HG03039 (cell line): Measurements from ENCODE around the gene CCHCR1.
"Not testable (repeated sequence)": the region's sequence is repeated elsewhere in the genome, so short reads cannot be mapped to it uniquely, and the experiment has no call there.

Experiments
- ATAC-seq: cut with Tn5 transposase; IDR thresholded peaks from one replicate; pipeline ENCODE4 v1.9.1; 2021; ENCODE audit warnings: mild to moderate bottlenecking, moderate library complexity; ENCODE audit not compliant: unreplicated experiment

The CCHCR1 gene

DNA sequence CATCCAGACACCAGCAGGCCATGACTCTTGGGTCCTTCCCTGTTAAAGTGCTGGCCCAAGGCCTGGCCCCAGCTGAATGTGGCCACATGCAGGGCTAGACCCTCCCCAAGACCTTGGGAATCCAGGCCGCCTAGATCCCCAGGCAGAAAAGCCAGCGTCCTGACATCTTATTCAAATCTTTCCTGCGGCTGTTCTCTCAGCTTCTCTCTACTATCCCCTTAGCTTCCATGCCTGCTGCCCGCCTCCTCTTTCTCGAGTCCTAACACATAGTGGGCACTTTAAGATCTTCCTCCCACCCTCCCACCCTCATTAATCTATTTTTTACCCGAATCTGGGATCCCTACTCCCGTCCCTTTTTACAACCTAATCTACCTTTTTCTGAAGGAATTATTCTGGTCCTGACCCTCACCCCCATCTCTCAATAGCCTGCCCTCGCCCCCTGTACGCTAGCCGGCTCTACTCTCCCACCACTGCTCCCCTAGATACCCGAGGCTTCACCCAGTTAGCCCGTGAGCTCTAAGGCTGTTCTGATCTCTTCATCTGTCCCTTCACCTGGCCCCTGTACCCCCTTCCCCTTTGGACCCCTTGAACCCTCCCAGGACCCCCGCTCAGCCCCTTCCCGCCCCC lies at the start of gene CCHCR1:
CCHCR1 (minus strand) TSS at position 290 of the 627 bp plus-strand sequence; CDS start at position 88, 202 bp downstream.
- ATAC-seq = no peak

DNA sequence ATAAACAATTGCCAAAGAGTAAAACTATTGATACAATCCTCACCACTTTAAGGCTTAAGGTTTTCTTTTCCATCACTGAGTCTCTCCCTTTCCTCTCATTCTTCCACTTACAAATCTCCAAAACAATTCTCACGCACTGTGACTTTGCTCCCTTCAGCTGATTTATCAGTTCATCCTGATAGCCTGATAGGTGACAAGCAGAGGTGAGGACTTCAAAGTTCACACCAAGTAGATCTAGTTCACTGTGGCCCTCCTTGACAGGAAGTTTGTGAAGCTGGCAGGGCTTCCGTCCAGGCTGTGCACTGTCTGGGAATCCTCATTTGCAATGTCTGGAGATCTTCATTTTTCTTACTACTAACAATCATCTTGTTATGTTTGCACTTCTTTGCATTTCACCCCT lies 48.0 kb upstream of the CCHCR1 start:
- no peak for ATAC-seq

DNA sequence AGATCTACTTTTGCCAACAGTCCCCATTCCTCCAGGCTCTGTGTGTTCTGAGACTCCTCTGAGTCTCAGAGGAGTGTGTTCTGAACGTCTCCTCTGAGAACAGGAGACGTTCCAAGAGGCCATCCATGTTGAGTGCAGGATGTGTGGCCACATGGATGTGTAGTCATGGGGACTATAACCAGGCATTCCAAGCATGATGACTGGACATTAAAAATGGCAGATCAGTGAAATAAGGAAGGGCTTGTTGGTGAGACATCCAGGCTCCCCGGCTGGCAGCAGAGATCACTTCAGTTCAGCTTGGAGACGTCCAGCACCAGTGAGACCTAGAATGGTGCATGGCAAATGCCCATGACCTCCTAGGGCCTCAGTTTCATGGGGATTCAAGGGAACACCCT lies 47.1 kb upstream of the CCHCR1 start:
- ATAC-seq = no peak

- ATAC-seq = peak; percentile 42
Measured at GRCh38 chr6:31203345-31203979, 45.9 kb upstream of the CCHCR1 start.

DNA sequence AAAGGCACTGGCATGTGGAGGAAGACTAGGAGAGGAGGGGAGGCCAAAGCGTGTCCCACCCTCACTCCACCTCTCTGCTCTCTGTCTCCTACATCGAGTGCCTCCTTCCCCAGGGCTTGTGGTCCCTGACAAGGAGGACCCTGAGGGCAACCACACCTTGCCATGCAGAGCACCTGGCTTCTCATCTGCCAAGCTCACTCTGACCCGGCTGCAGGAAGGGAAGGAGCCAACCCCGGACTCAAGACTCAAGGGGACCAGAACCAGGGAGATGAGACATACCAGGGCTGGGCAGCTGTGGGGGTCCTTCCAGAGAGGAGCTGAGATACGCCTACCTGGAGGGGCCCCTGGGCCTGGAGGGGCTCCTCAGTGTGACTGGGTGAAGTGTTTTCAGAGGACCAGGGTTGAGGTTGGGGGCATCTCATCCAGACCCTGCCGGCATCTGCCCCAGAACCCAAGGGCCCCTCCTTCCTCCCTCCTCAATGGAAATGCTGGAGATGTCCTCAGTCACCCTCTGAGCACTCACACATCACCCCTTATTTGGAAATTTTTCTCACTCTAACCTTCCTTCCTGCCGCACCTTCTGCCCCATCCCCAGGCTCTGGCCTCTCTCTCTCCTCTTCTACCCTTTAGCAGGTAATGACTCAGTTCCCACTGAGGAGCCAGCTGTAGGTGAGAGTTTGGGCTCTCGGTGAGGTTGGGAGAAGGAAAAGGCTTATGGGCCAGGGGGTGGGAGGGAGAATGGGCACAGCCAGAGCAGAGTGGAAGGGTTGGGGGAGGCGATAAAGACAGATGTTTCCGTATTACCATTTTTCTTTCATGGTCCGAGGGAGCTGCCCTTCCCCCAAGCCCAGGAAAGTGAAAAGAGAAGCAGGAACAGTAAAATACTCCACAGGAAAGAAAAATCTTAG lies 44.9 kb upstream of the CCHCR1 start:
- no peak for ATAC-seq

DNA sequence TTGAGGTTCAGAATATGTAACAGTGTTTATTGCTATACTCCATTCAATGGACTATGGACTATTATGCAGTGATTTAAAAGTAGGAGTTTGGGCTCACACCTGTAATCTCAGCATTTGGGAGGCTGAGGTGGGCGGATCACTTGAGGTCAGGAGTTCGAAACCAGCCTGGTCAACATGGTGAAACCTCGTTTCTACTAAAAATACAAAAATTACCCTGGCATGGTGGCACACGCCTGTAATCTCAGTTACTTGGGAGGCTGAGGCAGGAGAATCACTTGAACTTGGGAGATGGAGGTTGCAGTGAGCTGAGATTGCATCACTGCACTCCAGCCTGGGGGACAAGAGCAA lies 41.5 kb upstream of the CCHCR1 start:
- ATAC-seq = not testable (repeated sequence)

- ATAC-seq = peak; percentile 59
Measured at GRCh38 chr6:31197559-31198305, 40.1 kb upstream of the CCHCR1 start.

GRCh38 chr6:31196251-31197022 lies 38.8 kb upstream of the CCHCR1 start:
- ATAC-seq = not testable (repeated sequence)

- ATAC-seq = not testable (repeated sequence)
Measured at GRCh38 chr6:31195308-31195979, 37.8 kb upstream of the CCHCR1 start.

- ATAC-seq = no peak
Measured at GRCh38 chr6:31194061-31194834, 36.6 kb upstream of the CCHCR1 start.

DNA sequence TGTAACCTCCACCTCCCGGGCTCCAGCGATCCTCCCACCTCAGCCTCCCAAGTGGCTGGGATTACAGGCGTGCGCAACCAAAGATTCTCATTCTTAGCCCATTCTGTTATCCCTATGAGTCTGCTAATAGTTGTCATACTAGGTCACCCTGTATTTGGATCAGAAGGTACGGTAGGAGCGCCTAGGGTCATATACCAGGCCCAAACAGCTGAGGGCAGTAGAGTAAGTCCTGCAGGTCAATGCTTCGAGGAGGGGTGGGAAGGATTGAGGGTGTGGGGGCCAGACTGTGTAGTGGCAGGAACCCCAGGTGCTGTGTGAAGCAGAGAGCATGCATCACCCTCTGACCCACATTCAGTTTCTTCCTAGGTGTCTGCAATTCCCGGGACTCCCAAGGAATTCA lies 35.6 kb upstream of the CCHCR1 start:
- no peak for ATAC-seq

DNA sequence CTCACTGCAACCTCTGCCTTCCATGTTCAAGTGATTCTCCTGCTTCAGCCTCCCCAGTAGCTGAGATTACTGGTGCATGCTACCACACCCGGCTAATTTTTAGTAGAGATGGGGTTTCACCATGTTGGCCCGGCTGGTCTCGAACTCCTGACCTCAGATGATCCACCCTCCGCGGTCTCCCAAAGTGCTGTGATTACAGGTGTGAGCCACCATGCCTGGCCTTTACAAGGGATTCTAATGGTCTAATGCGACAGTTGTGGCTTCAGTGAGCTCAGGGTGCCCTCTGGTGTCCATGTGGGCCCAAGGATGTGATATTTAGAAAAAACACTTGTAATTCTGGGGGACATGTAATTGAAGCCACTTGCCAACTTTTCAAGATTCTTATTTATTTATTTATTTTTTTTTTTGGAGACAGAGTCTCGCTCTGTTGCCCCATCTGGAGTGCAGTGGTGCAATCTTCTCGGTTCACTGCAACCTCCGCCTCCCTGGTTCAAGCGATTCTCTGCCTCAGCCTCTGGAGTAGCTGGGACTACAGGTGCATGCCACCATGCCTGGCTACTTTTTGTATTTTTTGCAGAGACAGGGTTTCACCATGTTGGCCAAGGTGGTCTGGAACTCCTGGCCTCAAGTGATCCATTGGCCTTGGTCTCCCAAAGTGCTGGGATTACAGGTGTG lies 35.0 kb upstream of the CCHCR1 start:
- not testable (repeated sequence) for ATAC-seq

- no peak for ATAC-seq
Measured at GRCh38 chr6:31190488-31190887, 32.9 kb upstream of the CCHCR1 start.

GRCh38 chr6:31189223-31189622 lies 31.6 kb upstream of the CCHCR1 start:
- ATAC-seq = not testable (repeated sequence)

GRCh38 chr6:31187780-31188194 lies 30.2 kb upstream of the CCHCR1 start:
- ATAC-seq = no peak

DNA sequence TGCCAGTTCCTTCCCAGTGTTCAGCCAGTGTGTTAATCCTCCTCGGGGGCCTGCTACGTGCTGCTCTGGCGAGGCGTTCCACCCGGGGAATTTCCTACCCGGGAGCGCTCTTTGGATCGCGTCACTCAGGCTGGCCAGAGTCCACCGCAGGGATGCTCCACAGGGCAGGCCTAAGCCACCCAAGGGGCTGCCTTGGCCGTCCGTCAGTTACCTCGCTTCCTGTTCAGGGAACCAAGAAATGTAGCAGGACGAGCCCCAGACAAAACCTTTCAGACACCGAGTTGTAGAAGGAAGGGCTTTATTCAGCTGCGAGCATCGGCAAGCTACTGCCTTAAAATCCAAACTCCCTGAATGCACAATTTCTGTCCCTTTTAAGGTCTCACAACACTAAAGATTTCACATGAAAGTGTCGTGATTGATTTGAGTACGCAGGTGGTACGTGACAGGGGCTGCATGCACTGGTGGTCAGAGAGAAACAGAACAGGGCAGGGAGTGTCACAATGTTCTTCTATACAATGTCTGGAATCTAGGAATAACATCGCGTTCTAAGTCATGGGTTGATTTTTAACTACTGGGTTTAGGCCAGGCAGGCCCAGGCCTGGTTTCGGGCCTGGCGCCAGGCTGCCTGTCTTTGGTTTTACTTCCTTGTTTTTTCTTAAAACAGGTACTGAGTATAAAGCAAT lies 28.6 kb upstream of the CCHCR1 start:
- ATAC-seq = no peak

GRCh38 chr6:31185695-31186051 lies 28.1 kb upstream of the CCHCR1 start:
- not testable (repeated sequence) for ATAC-seq

GRCh38 chr6:31183859-31184258 lies 26.3 kb upstream of the CCHCR1 start:
- not testable (repeated sequence) for ATAC-seq
